MM.1S (cell line): Measurements from ENCODE around the gene TP73.

Experiments used
- EZH2 ChIP-seq: fragments of 300-600 bp; sonication (generic); optimal IDR thresholded peaks from 2 replicates; pipeline ENCODE3; 2017; ENCODE audit warnings: low read depth, mild to moderate bottlenecking, antibody characterized with exemption, low read length, mixed read lengths
- TF ChIP-seq, protein P1 (sequence below): fragments of 300-600 bp; sonication (generic); IDR thresholded peaks from 2 replicates; pipeline ENCODE4 v1.5.1; 2016; ENCODE audit warnings: antibody characterized with exemption, low read length, mixed read lengths

GRCh38 chr1:3725366-3725765, 73.0 kb downstream of the TP73 start:
- TF ChIP-seq, protein P1, sequence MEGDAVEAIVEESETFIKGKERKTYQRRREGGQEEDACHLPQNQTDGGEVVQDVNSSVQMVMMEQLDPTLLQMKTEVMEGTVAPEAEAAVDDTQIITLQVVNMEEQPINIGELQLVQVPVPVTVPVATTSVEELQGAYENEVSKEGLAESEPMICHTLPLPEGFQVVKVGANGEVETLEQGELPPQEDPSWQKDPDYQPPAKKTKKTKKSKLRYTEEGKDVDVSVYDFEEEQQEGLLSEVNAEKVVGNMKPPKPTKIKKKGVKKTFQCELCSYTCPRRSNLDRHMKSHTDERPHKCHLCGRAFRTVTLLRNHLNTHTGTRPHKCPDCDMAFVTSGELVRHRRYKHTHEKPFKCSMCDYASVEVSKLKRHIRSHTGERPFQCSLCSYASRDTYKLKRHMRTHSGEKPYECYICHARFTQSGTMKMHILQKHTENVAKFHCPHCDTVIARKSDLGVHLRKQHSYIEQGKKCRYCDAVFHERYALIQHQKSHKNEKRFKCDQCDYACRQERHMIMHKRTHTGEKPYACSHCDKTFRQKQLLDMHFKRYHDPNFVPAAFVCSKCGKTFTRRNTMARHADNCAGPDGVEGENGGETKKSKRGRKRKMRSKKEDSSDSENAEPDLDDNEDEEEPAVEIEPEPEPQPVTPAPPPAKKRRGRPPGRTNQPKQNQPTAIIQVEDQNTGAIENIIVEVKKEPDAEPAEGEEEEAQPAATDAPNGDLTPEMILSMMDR = no peak
- no peak for TF ChIP-seq EZH2
